Measurements from ENCODE around the gene SFTPA1.
"Not testable (repeated sequence)": the region's sequence is repeated elsewhere in the genome, so short reads cannot be mapped to it uniquely, and the experiment has no call there.

SFTPA1 gene

GRCh38 chr10:79602953-79603352 is 7.8 kb upstream of the SFTPA1 start:
- Histone ChIP-seq H3K27me3 (replicated peaks; ENCODE audit: control insufficient read depth, insufficient read depth, low read length) (no peaks in the 10 kb centered on the region), H3K36me3 (ENCODE audit: control insufficient read depth, insufficient read depth, low read length) (no peaks in the 10 kb centered on the region), H3K4me3 (replicated peaks; ENCODE audit: low read depth, low read length) (no peak overlapping the region)
- TF ChIP-seq CTCF (IDR thresholded peaks at IDR 0.05; ENCODE audit: insufficient read depth, low read length, poor library complexity, severe bottlenecking): no peak
- DNase-seq (ENCODE audit: extremely low read depth, insufficient read length): no peak

- Histone ChIP-seq H3K4me3 (replicated peaks; ENCODE audit: low read depth, low read length) (no peak overlapping the region), H3K27me3 (replicated peaks; ENCODE audit: control insufficient read depth, insufficient read depth, low read length) (no peaks in the 10 kb centered on the region), H3K36me3 (ENCODE audit: control insufficient read depth, insufficient read depth, low read length) (no peaks in the 10 kb centered on the region)
- TF ChIP-seq CTCF (IDR thresholded peaks at IDR 0.05; ENCODE audit: insufficient read depth, low read length, poor library complexity, severe bottlenecking): no peak
- DNase-seq (ENCODE audit: extremely low read depth, insufficient read length): no peak
Observed at GRCh38 chr10:79604294-79604693, 6.4 kb upstream of the SFTPA1 start.

DNA sequence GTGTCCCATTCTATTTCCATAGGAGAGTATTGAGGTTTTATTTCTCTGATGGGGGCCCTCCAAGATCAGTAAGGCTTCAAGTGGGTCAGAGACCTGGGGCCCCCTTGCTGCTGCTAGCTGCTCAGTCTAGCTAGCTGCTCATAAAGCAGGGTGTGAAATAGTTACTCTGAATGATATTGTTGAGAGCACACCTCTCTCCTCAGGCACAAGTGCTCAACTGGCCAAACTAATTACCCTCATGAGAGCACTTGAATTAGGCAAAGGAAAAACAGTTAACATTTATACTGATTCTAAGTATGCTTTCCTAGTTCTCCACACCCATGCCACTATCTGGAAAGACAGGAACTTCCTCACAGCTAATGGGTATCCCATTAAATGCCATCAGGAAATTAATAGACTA is 5.4 kb upstream of the SFTPA1 start:
- Histone ChIP-seq H3K36me3 (ENCODE audit: control insufficient read depth, insufficient read depth, low read length) (no peaks in the 10 kb centered on the region), H3K27me3 (replicated peaks; ENCODE audit: control insufficient read depth, insufficient read depth, low read length) (no peaks in the 10 kb centered on the region), H3K4me3 (replicated peaks; ENCODE audit: low read depth, low read length) (no peak overlapping the region)
- no peak for DNase-seq (ENCODE audit: extremely low read depth, insufficient read length)
- no peak for TF ChIP-seq CTCF (IDR thresholded peaks at IDR 0.05; ENCODE audit: insufficient read depth, low read length, poor library complexity, severe bottlenecking)

- DNase-seq (ENCODE audit: extremely low read depth, insufficient read length): peak; percentile 26
- no peak overlapping the region for H3K4me3 ChIP-seq (replicated peaks; ENCODE audit: low read depth, low read length)
- TF ChIP-seq CTCF (IDR thresholded peaks at IDR 0.05; ENCODE audit: insufficient read depth, low read length, poor library complexity, severe bottlenecking): peak; percentile 81
- H3K36me3 ChIP-seq (ENCODE audit: control insufficient read depth, insufficient read depth, low read length): no peaks in the 10 kb centered on the region
- no peaks in the 10 kb centered on the region; the same call in 1 of the 2 replicates for H3K27me3 ChIP-seq (replicated peaks; ENCODE audit: control insufficient read depth, insufficient read depth, low read length)
Observed at GRCh38 chr10:79608505-79609375, 2.0 kb upstream of the SFTPA1 start.

GRCh38 chr10:79611193-79611976 is 646 bp downstream of the SFTPA1 start:
- not testable (repeated sequence) for DNase-seq (ENCODE audit: extremely low read depth, insufficient read length)

GRCh38 chr10:79615577-79615976 is 4.8 kb downstream of the SFTPA1 start:
- no peak for DNase-seq (ENCODE audit: extremely low read depth, insufficient read length)
- Histone ChIP-seq H3K27me3 (replicated peaks; ENCODE audit: control insufficient read depth, insufficient read depth, low read length) (peaks cover 1% of the 10 kb centered on the region; the same call in 1 of the 2 replicates), H3K36me3 (ENCODE audit: control insufficient read depth, insufficient read depth, low read length) (no peaks in the 10 kb centered on the region), H3K4me3 (replicated peaks; ENCODE audit: low read depth, low read length) (no peak overlapping the region)
- TF ChIP-seq CTCF (IDR thresholded peaks at IDR 0.05; ENCODE audit: insufficient read depth, low read length, poor library complexity, severe bottlenecking): no peak

More at GRCh38 chr10:79611193-79611976, 646 bp downstream of the SFTPA1 start:
- H3K36me3 ChIP-seq (ENCODE audit: control insufficient read depth, insufficient read depth, low read length); H3K27me3 ChIP-seq (replicated peaks; ENCODE audit: control insufficient read depth, insufficient read depth, low read length); H3K4me3 ChIP-seq (replicated peaks; ENCODE audit: low read depth, low read length): not testable (repeated sequence)
